Left renal cortex interstitium (tissue), 4 donors: ENCODE results near the gene TBL1XR1. TPM values are rescaled to one million over a fixed set of nuclear protein-coding genes. Genes with fewer than 3 reads are reported as not detected.
"Not testable (repeated sequence)": the region's sequence is repeated elsewhere in the genome, so short reads cannot be mapped to it uniquely, and the experiment has no call there.

ENCODE experiments used
- DNase-seq, 4 donors: peaks; one replicate each; pipeline ENCODE4 v3.0.0-alpha.2; 2013; ENCODE audit warnings: low read depth in 4 of 4, low spot score in 2 of 4, missing footprints in 1 of 4
- polyA plus RNA-seq, 4 donors: library from polyadenylated mRNA; unstranded; fragments of 120-200 nt; gene quantifications; one replicate each; pipeline ENCODE4 v1.2.1, GENCODE V29; 2013; ENCODE audit not compliant: insufficient read length in 4 of 4

Gene TBL1XR1
- polyA plus RNA-seq, 4 donors: 128 to 171 (median 139) TPM

GRCh38 chr3:177145954-177146353, 51.3 kb downstream of the TBL1XR1 start:
- no peak for DNase-seq

- DNase-seq: no peak
Observed at GRCh38 chr3:177145381-177145780, 51.9 kb downstream of the TBL1XR1 start.

GRCh38 chr3:177144922-177145321, 52.4 kb downstream of the TBL1XR1 start:
- DNase-seq: no peak

- DNase-seq: no peak
Observed at GRCh38 chr3:177141899-177142646, 55.2 kb downstream of the TBL1XR1 start.

GRCh38 chr3:177141471-177141870, 55.8 kb downstream of the TBL1XR1 start:
- DNase-seq: no peak

- DNase-seq: not testable (repeated sequence)
Observed at GRCh38 chr3:177139220-177139619, 58.1 kb downstream of the TBL1XR1 start.

GRCh38 chr3:177137774-177138705, 59.2 kb downstream of the TBL1XR1 start:
- no peak for DNase-seq

- DNase-seq: no peak
Observed at GRCh38 chr3:177136741-177137140, 60.5 kb downstream of the TBL1XR1 start.

- no peak for DNase-seq
Observed at GRCh38 chr3:177135841-177136492, 61.3 kb downstream of the TBL1XR1 start.

GRCh38 chr3:177134816-177135210, 62.5 kb downstream of the TBL1XR1 start:
- DNase-seq: no peak

GRCh38 chr3:177133860-177134815, 63.1 kb downstream of the TBL1XR1 start:
- no peak for DNase-seq

- DNase-seq: no peak
Observed at GRCh38 chr3:177131927-177132636, 65.2 kb downstream of the TBL1XR1 start.

- no peak for DNase-seq
Observed at GRCh38 chr3:177127008-177127407, 70.3 kb downstream of the TBL1XR1 start.

- DNase-seq: no peak
Observed at GRCh38 chr3:177126015-177126773, 71.1 kb downstream of the TBL1XR1 start.

GRCh38 chr3:177124882-177125281, 72.4 kb downstream of the TBL1XR1 start:
- no peak for DNase-seq

GRCh38 chr3:177123822-177124221, 73.5 kb downstream of the TBL1XR1 start:
- DNase-seq: no peak

- no peak for DNase-seq
Observed at GRCh38 chr3:177122183-177122856, 75.0 kb downstream of the TBL1XR1 start.

GRCh38 chr3:177119829-177120228, 77.5 kb downstream of the TBL1XR1 start:
- DNase-seq: no peak
